Astrocyte (in vitro differentiated cells and primary cell): Measurements from ENCODE around the gene EPHA6.

Experiments used
- CTCF ChIP-seq: IDR thresholded peaks from 2 replicates; pipeline ENCODE4 v1.5.1; 2011; ENCODE audit warnings: low read depth, mild to moderate bottlenecking, inconsistent platforms, low read length, moderate library complexity; ENCODE audit not compliant: insufficient read depth
- EZH2 ChIP-seq: IDR thresholded peaks from 2 replicates; pipeline ENCODE4 v1.6.1; 2012; ENCODE audit warnings: mild to moderate bottlenecking, low read length, inconsistent platforms; ENCODE audit not compliant: insufficient read depth

GRCh38 chr3:97504463-97504862 is 690.1 kb downstream of the EPHA6 start:
- TF ChIP-seq EZH2 (no peak), CTCF (no peak)
